ENCODE measurements around the gene NFIX. TPM values are rescaled to one million over a fixed set of nuclear protein-coding genes. Genes with fewer than 3 reads are reported as not detected.

The NFIX gene
- total RNA-seq, 2 experiments from 2014 or later = 4.7 to 5.0 TPM

GRCh38 chr19:13053238-13053637, 58.0 kb downstream of the NFIX start:
- ATAC-seq = no peak
- H3K9me3 Mint-ChIP-seq = no peaks in the 10 kb centered on the region
- TF ChIP-seq, protein P1, sequence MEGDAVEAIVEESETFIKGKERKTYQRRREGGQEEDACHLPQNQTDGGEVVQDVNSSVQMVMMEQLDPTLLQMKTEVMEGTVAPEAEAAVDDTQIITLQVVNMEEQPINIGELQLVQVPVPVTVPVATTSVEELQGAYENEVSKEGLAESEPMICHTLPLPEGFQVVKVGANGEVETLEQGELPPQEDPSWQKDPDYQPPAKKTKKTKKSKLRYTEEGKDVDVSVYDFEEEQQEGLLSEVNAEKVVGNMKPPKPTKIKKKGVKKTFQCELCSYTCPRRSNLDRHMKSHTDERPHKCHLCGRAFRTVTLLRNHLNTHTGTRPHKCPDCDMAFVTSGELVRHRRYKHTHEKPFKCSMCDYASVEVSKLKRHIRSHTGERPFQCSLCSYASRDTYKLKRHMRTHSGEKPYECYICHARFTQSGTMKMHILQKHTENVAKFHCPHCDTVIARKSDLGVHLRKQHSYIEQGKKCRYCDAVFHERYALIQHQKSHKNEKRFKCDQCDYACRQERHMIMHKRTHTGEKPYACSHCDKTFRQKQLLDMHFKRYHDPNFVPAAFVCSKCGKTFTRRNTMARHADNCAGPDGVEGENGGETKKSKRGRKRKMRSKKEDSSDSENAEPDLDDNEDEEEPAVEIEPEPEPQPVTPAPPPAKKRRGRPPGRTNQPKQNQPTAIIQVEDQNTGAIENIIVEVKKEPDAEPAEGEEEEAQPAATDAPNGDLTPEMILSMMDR (IDR thresholded peaks at IDR 0.05) = no peak
- intact Hi-C loops (cut with micrococcal nuclease) = no loop called here
- CTCF ChIA-PET = interaction anchor here (0.8 to 10.1 kb wide), 5 partner anchors 8 to 88 kb away, joined by 3 to 160 read pairs (median 16); no protein-coding TSS in a partner anchor
- no peak for DNase-seq
- H3K4me3 Mint-ChIP-seq = no peak overlapping the region
- peaks cover 11% of the 10 kb centered on the region for H3K4me1 Mint-ChIP-seq (ENCODE audit: low read depth)
- POLR2A ChIA-PET = no interaction called here
- H3K36me3 Mint-ChIP-seq (ENCODE audit: low read depth) = no peaks in the 10 kb centered on the region
- peaks cover 4% of the 10 kb centered on the region for H3K27me3 Mint-ChIP-seq
- no peak overlapping the region for H3K27ac Mint-ChIP-seq

GRCh38 chr19:13053761-13054625, 58.7 kb downstream of the NFIX start:
- Mint-ChIP-seq H3K4me1 (ENCODE audit: low read depth) (peaks cover 11% of the 10 kb centered on the region), H3K36me3 (ENCODE audit: low read depth) (no peaks in the 10 kb centered on the region), H3K27me3 (peaks cover 4% of the 10 kb centered on the region), H3K27ac (no peak overlapping the region), H3K9me3 (no peaks in the 10 kb centered on the region), H3K4me3 (no peak overlapping the region)
- POLR2A ChIA-PET = no interaction called here
- CTCF ChIA-PET = interaction anchor here (1.6 to 10.1 kb wide), 4 partner anchors 20 to 89 kb away, joined by 8 to 160 read pairs (median 66); no protein-coding TSS in a partner anchor
- TF ChIP-seq, protein P1 (IDR thresholded peaks at IDR 0.05) = no peak
- ATAC-seq (no peak), DNase-seq (no peak)
- intact Hi-C loops (cut with micrococcal nuclease) = no loop called here

GRCh38 chr19:13054626-13055212, 59.4 kb downstream of the NFIX start:
- ATAC-seq (no peak), DNase-seq (no peak)
- TF ChIP-seq, protein P1 (IDR thresholded peaks at IDR 0.05) = no peak
- H3K27ac Mint-ChIP-seq = no peak overlapping the region
- H3K27me3 Mint-ChIP-seq = peaks cover 4% of the 10 kb centered on the region
- H3K9me3 Mint-ChIP-seq = no peaks in the 10 kb centered on the region
- no peak overlapping the region for H3K4me3 Mint-ChIP-seq
- CTCF ChIA-PET = interaction anchor here (1.6 to 10.1 kb wide), 4 partner anchors 21 to 89 kb away, joined by 8 to 160 read pairs (median 66); no protein-coding TSS in a partner anchor
- intact Hi-C loops (cut with micrococcal nuclease) = no loop called here
- POLR2A ChIA-PET = interaction anchor here (0.8 kb wide), 2 partner anchors 11 to 89 kb away, joined by 3 to 5 read pairs; no protein-coding TSS in a partner anchor
- no peaks in the 10 kb centered on the region for H3K36me3 Mint-ChIP-seq (ENCODE audit: low read depth)
- H3K4me1 Mint-ChIP-seq (ENCODE audit: low read depth) = peaks cover 11% of the 10 kb centered on the region

- no peak for DNase-seq
- ChIA-PET POLR2A (interaction anchor here (0.8 kb wide), 2 partner anchors 12 to 90 kb away, joined by 3 to 5 read pairs; no protein-coding TSS in a partner anchor), CTCF (interaction anchor here (0.8 to 10.1 kb wide), 6 partner anchors 21 to 90 kb away, joined by 3 to 160 read pairs (median 12); no protein-coding TSS in a partner anchor)
- Mint-ChIP-seq H3K27ac (no peak overlapping the region), H3K27me3 (peaks cover 4% of the 10 kb centered on the region), H3K4me3 (no peak overlapping the region), H3K36me3 (ENCODE audit: low read depth) (no peaks in the 10 kb centered on the region), H3K9me3 (no peaks in the 10 kb centered on the region), H3K4me1 (ENCODE audit: low read depth) (peaks cover 11% of the 10 kb centered on the region)
- TF ChIP-seq, protein P1 (IDR thresholded peaks at IDR 0.05) = no peak
- intact Hi-C loops (cut with micrococcal nuclease) = no loop called here
- ATAC-seq = no peak
These were observed 60.2 kb downstream of the NFIX start for GRCh38 chr19:13055213-13056051.
